ENCODE results near the gene APOL3.
"Not testable (repeated sequence)": the region's sequence is repeated elsewhere in the genome, so short reads cannot be mapped to it uniquely, and the experiment has no call there.

Gene APOL3

GRCh38 chr22:36201630-36202319 lies 41.2 kb upstream of the APOL3 start, which contains the start of gene APOL4:
TSS of gene APOL4 (minus strand) at chr22:36201809. CDS start at chr22:36201734, 75 bp downstream.
- Histone ChIP-seq H3K9ac (no peak within 1 kb of the TSS), H2AFZ (no peak within 1 kb of the TSS), H3K27ac (no peak within 1 kb of the TSS), H3K27me3 (ENCODE audit: control insufficient read depth, insufficient read depth, low read length) (no peaks in the 10 kb centered on the region), H3K4me2 (ENCODE audit: low read length) (no peak within 1 kb of the TSS), H3K9me3 (ENCODE audit: control insufficient read depth, low read length) (no peaks in the 10 kb centered on the region), H3K79me2 (no peaks in the 10 kb centered on the region), H3K36me3 (ENCODE audit: control insufficient read depth, insufficient read depth, low read length) (no peaks in the 10 kb centered on the region), H3K4me3 (ENCODE audit: low read depth, low read length) (no peak within 1 kb of the TSS), H3K4me1 (peaks cover 4% of the 10 kb centered on the region)
- no peak for TF ChIP-seq CTCF (IDR thresholded peaks at IDR 0.05)

GRCh38 chr22:36201025-36201424 lies 40.5 kb upstream of the APOL3 start:
- not testable (repeated sequence) for H3K9me3 ChIP-seq (ENCODE audit: control insufficient read depth, low read length); H2AFZ ChIP-seq; H3K36me3 ChIP-seq (ENCODE audit: control insufficient read depth, insufficient read depth, low read length); H3K9ac ChIP-seq; H3K4me3 ChIP-seq (ENCODE audit: low read depth, low read length); H3K27me3 ChIP-seq (ENCODE audit: control insufficient read depth, insufficient read depth, low read length); H3K27ac ChIP-seq; H3K4me2 ChIP-seq (ENCODE audit: low read length); H3K4me1 ChIP-seq; H3K79me2 ChIP-seq

GRCh38 chr22:36199001-36199551 lies 38.5 kb upstream of the APOL3 start:
- Histone ChIP-seq H3K4me2 (ENCODE audit: low read length) (no peak overlapping the region), H3K4me1 (peaks cover 4% of the 10 kb centered on the region), H3K27ac (no peak overlapping the region), H3K36me3 (ENCODE audit: control insufficient read depth, insufficient read depth, low read length) (no peaks in the 10 kb centered on the region), H3K27me3 (ENCODE audit: control insufficient read depth, insufficient read depth, low read length) (no peaks in the 10 kb centered on the region), H3K9me3 (ENCODE audit: control insufficient read depth, low read length) (no peaks in the 10 kb centered on the region), H3K4me3 (ENCODE audit: low read depth, low read length) (no peak overlapping the region), H3K9ac (no peak overlapping the region), H3K79me2 (no peaks in the 10 kb centered on the region), H2AFZ (no peak overlapping the region)
- no peak for TF ChIP-seq CTCF (IDR thresholded peaks at IDR 0.05)

- Histone ChIP-seq H3K27me3 (ENCODE audit: control insufficient read depth, insufficient read depth, low read length) (no peaks in the 10 kb centered on the region), H3K36me3 (ENCODE audit: control insufficient read depth, insufficient read depth, low read length) (no peaks in the 10 kb centered on the region), H3K4me2 (ENCODE audit: low read length) (no peak overlapping the region), H3K4me3 (ENCODE audit: low read depth, low read length) (no peak overlapping the region), H3K9ac (no peak overlapping the region), H3K9me3 (ENCODE audit: control insufficient read depth, low read length) (no peaks in the 10 kb centered on the region), H3K27ac (no peak overlapping the region), H3K79me2 (no peaks in the 10 kb centered on the region), H2AFZ (no peak overlapping the region), H3K4me1 (peaks cover 4% of the 10 kb centered on the region)
- TF ChIP-seq CTCF (IDR thresholded peaks at IDR 0.05) = no peak
Observed at GRCh38 chr22:36198536-36198935, 38.0 kb upstream of the APOL3 start.

- Histone ChIP-seq H3K4me1 (no peaks in the 10 kb centered on the region), H3K9me3 (ENCODE audit: control insufficient read depth, low read length) (no peaks in the 10 kb centered on the region), H3K9ac (no peak overlapping the region)
Observed at GRCh38 chr22:36197514-36198146, 37.1 kb upstream of the APOL3 start.

More at GRCh38 chr22:36197514-36198146, 37.1 kb upstream of the APOL3 start:
- Histone ChIP-seq H3K27ac (peak overlapping the region; percentile 24), H3K4me2 (ENCODE audit: low read length) (no peak overlapping the region), H3K36me3 (ENCODE audit: control insufficient read depth, insufficient read depth, low read length) (no peaks in the 10 kb centered on the region), H3K4me3 (ENCODE audit: low read depth, low read length) (no peak overlapping the region), H3K27me3 (ENCODE audit: control insufficient read depth, insufficient read depth, low read length) (no peaks in the 10 kb centered on the region), H3K79me2 (no peaks in the 10 kb centered on the region), H2AFZ (no peak overlapping the region)
- TF ChIP-seq CTCF (IDR thresholded peaks at IDR 0.05) = no peak
